Measurements from ENCODE around the gene RHOB.

The RHOB gene

DNA sequence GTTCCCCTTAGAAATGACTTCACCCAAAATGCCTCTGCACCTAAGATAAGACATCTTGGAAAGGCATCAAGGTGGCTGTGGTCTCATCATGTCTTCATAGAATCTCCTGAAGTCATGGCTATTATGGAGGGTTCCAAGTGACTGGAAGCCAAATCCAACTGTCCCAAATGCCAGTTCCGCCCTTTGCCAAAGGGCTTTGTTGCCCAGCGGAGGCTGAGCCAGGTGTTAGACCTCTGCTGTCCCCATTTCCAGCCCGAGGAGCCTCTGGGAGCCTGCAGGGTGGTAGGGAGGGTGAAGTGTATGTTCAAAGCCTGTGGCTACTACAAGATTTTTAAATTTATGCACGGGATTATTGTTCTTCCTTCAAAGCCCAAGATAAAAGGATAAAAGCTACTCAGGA lies 25.7 kb downstream of the RHOB start:
- DNase-seq (ENCODE audit: insufficient read length, low spot score) = no peak
- no peak for FAIRE-seq

DNA sequence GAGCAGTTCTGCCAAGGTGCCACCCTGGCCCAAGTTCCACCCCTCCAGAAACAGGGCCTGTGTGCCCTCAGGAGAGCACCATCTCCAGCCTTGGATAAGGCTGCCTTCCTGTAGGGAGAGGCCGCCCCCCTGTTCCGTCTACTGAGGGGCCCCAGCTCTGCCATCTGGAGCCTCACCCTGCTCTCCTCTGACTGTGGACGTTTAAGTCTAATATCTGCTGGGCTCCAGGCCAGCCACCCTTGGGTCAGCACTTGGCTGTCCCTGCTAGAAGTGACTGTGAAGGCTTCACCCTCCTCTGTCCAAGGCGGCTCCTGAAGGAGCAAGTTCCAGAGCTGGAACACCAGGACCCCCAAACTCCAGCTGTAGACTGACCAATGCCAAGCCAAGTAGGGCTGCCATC lies 26.3 kb downstream of the RHOB start:
- DNase-seq (ENCODE audit: insufficient read length, low spot score) (no peak), FAIRE-seq (no peak)

DNA sequence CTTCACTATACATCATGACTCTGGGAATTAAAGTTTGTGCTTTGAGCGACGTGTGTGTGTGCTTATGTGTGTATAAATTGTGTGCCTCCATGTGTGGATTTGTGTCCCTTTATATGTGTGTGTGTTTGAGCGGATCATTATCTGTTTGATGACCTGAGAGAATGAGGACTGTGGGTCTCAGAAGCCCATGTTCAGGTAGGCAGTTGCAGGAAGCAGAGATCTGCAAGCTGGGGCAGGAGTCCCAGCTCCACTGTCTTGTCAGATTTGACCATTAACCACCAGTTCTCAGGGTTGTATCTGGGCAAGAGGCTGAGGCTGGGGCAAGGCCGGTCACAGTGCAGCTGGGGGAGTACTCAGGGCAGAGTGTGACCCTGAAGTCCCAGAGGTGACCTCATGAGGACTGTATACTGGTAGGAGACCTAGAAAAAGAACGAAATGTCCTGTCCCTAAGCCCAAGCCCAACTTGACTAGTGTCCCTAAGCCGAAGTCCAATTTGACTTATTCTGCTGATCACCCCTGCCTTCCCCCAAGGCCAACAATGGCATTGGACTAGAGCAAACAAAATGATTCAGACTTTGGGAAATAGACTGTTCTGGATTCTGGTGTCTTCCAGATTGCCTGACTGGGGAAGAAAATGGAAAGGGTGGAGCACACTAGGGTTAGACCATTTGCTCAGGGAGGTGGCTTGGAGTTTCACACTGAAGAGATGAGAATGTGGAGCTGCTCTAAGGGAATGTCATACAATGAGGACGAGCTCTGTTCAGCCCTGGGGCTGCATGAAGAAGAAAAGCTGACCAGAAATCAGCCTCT lies 28.1 kb downstream of the RHOB start:
- DNase-seq (ENCODE audit: insufficient read length, low spot score) = no peak
- no peak for FAIRE-seq

DNA sequence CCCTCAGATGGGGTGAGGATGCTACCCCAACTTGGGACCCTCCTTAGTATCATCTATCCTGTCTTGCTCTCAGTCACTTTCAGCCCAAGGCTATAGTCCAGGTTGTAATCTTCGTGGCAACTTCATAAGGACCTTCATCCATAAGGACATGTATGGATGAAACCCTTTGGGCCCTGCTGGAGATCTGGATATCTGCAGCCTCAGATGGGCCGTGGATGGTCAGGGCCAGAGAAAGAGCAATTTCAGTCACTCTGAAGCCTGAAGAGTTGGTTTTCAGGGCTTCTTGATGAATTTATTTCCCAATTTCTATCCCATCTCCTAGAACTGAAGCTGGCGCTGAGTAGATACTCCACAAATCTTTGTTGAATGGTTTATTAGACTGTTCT lies 28.7 kb downstream of the RHOB start:
- DNase-seq (ENCODE audit: insufficient read length, low spot score) = no peak

DNA sequence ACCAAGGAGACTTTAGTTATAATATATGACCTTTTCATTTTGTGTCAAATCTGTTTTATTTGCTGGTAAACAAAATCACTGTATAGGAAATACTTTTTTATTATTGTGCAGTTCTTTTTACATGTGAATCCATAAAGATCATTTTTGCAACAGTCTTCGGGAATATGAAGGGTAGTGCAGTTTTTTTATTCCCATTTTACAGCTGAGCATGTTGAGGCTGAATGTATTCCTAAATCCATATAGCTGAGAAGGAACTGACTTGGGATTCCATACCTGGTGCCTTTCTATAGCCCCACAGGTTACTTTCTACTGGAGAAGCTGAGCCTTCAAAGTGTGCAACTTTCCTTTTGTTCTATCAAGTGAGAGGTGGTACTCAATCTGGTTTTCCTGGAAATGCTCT lies 29.6 kb downstream of the RHOB start:
- no peak for DNase-seq (ENCODE audit: insufficient read length, low spot score)
- FAIRE-seq = no peak

More for the DNA sequence above, 28.7 kb downstream of the RHOB start:
- FAIRE-seq = no peak

DNA sequence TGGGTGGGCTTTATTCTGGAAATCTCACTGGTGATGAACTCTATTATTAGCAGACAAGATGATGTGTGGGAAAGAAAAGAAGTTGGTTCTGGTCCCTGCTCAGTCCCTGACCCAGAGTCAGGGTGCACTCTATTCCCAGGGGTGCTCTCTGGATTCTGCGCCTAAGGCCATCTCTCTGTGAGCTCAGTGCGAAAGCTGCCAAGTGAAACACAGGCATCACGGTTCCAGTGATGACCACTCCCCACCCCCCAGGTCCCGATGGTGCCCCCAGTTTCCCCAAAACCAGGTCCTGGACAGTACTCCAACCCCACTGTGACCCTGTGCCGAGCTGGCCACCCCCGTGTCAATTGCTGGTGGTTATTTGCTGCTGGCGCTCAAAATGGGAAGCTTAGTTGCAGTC lies 30.1 kb downstream of the RHOB start:
- DNase-seq (ENCODE audit: insufficient read length, low spot score) (no peak), FAIRE-seq (no peak)

DNA sequence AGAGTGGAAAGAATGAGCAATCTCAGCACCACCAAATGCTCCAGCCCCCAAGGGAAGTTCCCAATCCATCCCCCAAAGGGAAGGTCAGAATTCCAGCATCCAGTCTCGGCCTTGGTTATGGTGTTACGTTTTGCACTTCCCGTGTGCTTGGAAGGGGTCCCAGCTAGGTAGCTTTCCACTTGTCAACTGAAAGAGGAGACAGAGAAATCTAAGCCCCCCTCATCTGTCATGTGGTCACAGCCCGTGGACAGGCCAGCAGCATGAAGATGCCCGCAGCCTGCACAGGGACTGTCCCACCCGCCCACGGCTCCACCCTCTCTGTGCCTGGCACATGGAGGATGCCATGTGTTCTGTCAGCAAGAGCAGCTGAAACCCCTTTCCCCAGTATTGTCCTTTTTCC lies 32.1 kb downstream of the RHOB start:
- DNase-seq (ENCODE audit: insufficient read length, low spot score) = no peak
- no peak for FAIRE-seq

DNA sequence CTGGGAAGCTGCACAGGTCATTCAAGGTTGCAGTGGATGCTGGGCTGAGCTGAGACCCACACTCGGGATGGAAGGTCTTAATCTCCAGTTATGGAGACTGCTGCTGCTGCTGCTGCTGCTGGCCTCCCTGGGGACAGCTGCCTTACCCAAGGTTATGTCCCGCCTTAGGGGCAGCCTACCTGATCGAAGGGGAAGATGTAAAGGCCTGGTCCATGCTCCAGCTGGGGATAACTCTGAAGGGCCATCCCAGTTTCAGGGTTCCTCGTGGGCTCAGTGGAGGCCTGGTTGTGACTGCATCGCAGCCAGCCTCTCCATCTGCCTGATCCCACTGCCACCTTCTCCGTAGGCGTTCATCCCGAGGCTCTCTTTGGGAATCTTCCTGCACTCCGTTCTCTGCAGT lies 33.0 kb downstream of the RHOB start:
- no peak for FAIRE-seq

DNA sequence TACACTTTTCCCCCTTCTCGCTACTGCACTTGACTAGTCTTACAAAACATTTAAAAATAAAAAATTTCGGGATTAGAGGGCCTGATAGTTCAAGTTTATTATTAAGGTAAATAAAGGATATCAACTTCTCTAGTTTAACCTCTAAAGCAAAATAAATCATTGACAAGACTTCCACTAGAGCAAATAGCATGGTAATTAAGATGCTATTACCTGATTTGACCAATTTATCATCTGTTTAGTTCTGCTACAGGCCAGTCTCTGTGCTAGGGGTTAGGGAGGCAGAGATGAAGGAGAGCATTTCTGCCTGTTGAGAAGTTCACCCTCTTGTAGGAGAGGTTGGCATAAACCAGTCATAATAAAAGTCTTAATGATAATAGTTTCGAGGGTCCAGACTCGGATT lies 34.0 kb downstream of the RHOB start:
- DNase-seq (ENCODE audit: insufficient read length, low spot score) (no peak), FAIRE-seq (no peak)

More for the DNA sequence above, 33.0 kb downstream of the RHOB start:
- DNase-seq (ENCODE audit: insufficient read length, low spot score) = no peak

DNA sequence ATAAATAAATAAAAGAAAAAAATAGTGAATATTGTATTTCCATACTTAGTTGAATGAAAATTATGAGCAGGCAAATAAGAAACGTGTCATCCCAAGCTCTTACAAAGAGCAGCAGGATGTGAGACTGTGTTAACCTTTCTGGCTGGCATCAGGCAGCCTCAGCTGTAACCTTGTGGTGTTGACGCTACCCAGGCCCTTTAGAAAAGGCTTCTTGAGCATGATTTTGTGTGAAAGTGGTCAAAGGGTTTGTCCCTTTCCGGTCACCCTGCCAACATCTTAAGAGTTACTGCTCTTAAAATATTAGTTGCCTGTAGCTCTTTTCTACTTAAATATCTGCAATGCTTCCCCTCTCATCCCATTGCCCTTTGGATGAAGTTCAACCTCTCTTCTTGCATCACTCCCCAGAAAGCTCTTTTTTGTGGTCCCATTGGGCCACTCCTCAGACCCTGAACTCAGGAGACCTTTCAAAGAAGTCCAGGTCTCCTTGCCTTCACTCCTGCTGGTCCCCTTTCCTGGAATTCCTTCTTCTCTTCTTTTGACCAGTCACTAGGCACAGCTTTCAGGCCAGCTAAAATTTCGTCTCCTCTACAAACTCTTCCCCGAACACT lies 35.0 kb downstream of the RHOB start:
- FAIRE-seq (no peak), DNase-seq (ENCODE audit: insufficient read length, low spot score) (no peak)

DNA sequence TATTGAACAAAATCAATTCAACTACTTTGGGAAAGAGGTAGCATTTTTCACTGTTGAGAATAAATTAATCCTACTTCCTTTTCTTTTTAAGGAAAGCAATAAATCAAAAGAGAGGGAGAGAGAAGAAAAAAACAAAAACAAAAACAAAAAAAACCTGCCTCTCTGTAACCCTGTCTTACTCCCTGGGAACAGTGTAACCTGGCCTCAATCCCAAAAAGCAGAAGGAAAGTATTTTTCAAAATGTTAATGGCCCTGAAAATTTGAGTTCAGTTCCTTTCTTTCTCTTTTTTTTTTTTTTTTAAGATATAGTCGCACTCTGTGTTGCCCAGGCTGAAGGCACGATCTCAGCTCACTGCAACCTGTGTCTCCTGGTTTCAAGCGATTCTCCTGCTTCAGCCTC lies 35.9 kb downstream of the RHOB start:
- DNase-seq (ENCODE audit: insufficient read length, low spot score) (no peak), FAIRE-seq (no peak)

DNA sequence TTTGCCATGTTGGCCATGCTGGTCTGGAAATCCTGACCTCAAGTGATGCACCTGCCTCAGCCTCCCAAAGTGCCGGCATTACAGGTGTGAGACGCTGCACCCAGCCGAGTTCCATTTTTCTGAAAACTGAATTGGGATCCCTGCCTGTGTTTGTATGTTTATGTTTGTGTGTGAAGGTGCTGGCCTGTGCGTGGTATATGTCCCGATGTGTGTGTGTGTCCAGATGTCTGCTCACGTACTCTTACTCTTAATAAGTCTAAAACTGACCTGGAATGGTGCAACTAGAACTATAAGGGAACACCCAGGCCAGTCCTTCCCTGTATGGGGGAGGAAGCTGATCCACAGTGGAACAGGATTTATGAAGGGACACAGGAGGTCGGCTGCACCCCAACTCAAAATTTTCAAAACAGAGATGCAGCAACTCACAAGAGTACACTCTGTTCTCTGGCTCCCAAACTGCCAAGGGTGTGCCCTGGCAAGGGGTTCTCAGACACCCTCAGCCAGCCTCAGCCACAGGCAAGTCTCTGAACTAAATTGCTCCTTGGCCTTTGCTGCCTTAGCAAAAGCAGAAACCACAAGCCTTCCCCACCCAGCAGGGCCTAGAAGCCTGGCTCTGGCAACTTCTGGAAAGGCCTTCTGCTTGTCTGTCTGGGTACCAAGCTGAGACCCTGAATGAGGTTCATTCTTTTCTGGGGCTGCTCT lies 36.5 kb downstream of the RHOB start:
- FAIRE-seq (no peak), DNase-seq (ENCODE audit: insufficient read length, low spot score) (no peak)

DNA sequence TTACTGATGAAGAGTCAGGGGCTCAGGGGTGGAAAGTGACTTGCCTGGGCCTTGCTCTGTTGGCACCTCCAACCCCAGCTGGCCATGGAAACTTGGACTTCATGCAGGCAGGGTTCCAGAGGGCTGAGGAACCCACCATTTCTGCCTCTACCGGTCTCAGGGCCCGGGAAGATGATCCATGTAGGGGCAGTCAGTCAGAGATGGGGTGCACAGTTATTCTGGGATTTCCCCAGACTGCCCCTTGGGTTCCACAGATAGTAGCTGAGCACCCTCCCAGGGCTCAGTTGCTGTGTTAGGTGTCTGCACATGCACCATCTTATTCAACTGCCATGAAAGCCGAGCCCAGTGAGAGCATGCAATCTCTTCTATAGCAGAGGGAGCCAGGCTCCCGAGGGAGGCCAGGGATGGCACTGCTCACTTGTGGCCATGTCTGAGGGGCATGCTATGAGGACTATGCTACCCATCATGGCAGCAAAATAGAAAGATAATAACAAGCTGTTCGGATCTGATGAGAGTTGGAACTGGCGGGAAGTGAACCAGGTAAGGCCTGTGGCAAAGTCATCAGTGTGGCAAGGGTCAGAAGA lies 37.3 kb downstream of the RHOB start:
- FAIRE-seq = no peak

DNA sequence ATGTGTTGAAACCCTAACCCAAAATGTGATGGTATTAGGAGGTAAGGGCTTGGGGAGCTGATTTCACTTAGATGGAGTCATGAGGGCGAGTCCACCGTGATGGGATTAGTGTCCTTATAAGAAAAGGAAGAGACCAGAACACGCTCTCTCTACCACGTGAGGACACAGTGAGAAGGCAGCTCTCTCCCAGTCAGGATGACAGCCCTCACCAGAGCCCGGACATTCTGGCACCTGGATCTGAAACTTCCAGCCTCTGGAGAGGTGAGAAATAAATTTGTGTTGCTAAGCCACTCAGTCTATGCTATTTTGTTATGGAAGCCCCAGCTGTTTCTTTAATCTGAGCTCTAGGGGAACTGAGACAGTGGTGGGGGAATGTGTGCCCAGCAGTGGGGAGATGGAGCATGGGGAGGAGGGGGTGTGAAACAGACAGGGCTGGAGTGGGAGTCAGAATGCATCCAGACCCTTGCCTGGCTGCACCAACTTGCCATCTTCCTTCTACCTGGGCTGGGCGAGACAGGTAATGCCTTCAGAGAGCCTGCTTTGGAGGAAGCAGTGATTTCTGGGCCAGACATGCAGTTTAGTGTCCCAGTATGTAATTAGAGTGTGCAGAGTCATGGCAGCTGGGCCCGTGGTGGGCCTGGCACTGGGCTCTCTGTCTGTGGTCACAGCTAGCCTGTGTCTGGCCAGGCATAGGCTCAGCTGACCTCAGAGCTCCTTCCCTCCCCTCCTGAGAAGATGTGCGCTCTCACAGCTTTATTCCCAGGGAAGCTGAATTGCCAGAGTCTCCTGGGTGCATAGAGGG lies 38.1 kb downstream of the RHOB start:
- FAIRE-seq = no peak

More for the DNA sequence above, 37.3 kb downstream of the RHOB start:
- DNase-seq (ENCODE audit: insufficient read length, low spot score) = no peak

DNA sequence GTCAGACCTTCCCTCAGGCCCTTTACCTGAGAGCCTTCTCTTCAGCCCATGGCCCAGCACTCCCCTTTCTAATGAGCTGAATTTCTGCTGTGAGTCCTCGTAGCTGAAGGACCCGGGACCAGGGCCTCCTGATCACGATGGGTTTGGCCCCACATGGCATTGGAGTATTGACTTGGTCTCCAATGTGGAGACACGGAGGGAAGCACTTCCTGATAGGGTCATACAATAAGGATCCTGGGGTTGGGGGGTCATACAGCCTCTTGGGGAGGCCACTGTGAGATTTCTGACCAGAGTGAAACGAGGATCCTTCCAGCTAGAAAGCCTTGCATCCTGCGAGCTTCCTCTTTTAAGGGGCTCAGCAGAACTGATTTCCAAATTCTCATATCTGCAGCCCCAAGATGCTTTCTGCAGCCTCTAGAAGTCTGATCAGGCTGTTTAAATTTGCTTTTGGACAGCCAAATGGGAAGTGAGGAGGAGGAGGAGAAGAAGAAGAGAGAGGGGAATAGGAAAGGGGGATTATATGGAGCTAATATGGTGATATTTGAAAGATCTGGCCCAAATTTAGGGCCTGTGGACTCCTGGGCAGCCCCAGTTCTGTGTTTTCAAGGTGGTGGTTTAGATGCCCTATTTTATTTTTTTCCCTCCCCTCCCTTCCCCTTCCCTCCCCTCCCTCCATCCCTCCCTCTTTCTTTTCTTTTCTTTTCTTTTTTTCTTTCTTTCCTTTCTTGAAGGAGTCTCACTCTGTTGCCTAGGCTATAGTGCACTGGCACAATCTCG lies 38.9 kb downstream of the RHOB start:
- DNase-seq (ENCODE audit: insufficient read length, low spot score) (no peak), FAIRE-seq (no peak)

More for the DNA sequence above, 38.1 kb downstream of the RHOB start:
- no peak for DNase-seq (ENCODE audit: insufficient read length, low spot score)

DNA sequence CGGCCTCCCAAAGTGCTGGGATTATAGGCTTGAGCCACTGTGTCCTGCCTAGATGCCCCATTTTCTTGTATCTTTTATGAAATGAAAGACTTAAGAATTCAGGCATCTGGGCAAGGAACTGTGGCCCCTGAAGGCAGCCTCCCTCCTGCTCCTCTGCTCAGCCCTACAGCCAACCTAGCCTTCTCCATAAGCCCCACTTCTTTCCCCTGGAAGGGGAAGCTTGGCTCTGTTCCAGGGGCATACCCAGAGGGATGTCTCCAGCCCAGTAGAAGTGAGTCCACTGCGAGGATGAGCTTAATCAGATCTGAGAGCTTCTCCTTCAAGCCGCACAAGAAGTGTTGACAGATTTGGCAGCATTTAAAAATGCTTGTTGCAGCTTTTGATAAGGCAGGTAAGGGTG lies 39.7 kb downstream of the RHOB start:
- no peak for FAIRE-seq
- no peak for DNase-seq (ENCODE audit: insufficient read length, low spot score)

DNA sequence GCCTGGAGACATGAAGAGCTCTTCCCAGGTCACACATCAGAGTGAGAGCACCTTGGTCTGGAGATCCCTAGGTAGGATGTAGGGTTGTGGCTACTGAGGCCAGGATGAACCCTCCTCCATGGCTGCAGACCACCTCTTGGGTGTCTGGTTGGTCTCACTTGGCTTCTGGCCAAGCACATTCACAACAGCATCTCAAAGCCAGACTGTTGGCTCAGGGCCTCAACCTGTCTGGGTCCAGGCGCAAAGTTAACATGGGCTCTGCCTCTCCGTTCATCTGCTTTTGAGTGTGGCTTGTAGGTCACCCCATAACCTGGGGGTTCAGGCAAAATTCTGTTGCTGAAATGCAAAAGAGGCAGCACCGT lies 40.1 kb downstream of the RHOB start:
- FAIRE-seq (no peak), DNase-seq (ENCODE audit: insufficient read length, low spot score) (no peak)

DNA sequence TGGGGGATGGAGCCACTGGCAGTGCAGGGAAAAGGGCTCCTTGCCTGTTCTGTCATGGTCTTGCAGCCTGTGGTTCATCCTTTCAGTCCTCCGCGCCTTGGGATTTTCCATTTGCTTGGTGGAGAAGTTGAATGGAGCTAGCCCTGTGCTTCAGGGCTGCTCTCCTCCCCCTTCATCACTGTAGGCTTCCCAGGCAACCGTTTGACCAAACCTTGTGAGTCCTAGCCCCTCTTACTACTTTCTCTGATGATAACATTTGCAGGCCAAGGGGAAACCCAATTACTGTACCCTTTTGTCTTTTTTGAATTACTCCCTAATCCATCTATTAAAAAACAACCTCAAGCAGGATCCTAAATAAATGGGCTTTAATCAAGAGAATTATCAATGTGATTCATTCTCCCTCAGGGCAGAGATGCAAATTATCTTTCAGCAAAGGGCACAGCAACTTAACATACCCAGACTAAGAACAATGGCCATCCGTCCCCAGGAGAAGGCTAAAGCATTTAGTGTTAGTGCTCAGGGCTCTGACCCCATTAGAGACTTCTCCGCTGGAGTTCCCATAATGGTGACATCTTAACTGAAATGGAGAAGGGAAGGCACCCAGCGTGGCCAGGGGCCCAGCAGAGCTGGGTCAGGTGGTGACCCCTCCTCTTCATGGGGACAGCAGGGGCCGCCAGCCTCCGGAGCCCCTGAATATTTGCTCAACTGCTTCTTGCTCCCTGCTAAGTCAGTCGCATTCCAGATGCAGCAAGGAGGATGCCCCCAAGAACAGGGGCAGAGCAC lies 40.7 kb downstream of the RHOB start:
- no peak for DNase-seq (ENCODE audit: insufficient read length, low spot score)
- no peak for FAIRE-seq

DNA sequence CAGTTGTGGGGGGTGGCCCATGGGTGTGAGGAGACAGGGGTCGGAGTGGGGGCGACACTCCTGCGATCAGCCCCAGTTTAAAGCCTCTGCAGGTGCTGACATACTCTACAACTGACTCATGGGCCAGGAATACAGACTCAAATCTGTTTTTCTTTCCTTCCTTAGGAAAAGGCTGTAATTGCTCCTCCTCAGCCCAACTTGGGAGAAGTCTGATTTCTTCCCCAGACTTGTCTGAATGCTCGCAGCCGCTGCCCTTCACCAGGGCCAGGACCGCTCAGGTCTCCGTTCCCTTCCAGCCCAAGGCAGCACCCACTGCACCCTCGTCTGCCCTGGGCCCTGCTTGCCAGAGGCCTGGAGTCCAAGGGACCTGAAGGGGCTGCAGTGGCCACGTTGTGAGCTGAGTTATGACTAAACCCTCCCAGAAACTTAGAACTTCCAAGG lies 41.3 kb downstream of the RHOB start:
- no peak for DNase-seq (ENCODE audit: insufficient read length, low spot score)
- FAIRE-seq = no peak

All from GM19239 (cell line).